ENCODE measurements around the gene SLC51B.
A peak's percentile ranks its signal among the peaks of the same experiment; 100 is the strongest.
"Not testable (repeated sequence)": the region's sequence is repeated elsewhere in the genome, so short reads cannot be mapped to it uniquely, and the experiment has no call there.

SLC51B gene

GRCh38 chr15:65042776-65043327 lies 2.3 kb upstream of the SLC51B start:
- no peak for DNase-seq

- DNase-seq = not testable (repeated sequence)
These were observed 969 bp upstream of the SLC51B start for GRCh38 chr15:65044218-65044617.

- DNase-seq = peak; percentile 17
These were observed 3.1 kb downstream of the SLC51B start for GRCh38 chr15:65048241-65048640.

GRCh38 chr15:65049418-65049840 lies 4.2 kb downstream of the SLC51B start:
- peak; percentile 98 for DNase-seq

GRCh38 chr15:65050270-65050669 lies 5.1 kb downstream of the SLC51B start:
- DNase-seq = no peak

- no peak for DNase-seq
These were observed 6.1 kb downstream of the SLC51B start for GRCh38 chr15:65051266-65051665.

- DNase-seq = no peak
These were observed 7.8 kb downstream of the SLC51B start for GRCh38 chr15:65052956-65053355.

- peak; percentile 62 for DNase-seq
These were observed 9.4 kb downstream of the SLC51B start for GRCh38 chr15:65054333-65055200.

GRCh38 chr15:65055201-65055870 lies 10.1 kb downstream of the SLC51B start:
- no peak for DNase-seq

- DNase-seq = no peak
These were observed 10.9 kb downstream of the SLC51B start for GRCh38 chr15:65056106-65056505.

- no peak for DNase-seq
These were observed 11.8 kb downstream of the SLC51B start for GRCh38 chr15:65056868-65057548.

- DNase-seq = no peak
These were observed 12.4 kb downstream of the SLC51B start for GRCh38 chr15:65057549-65057940.

GRCh38 chr15:65058394-65059368 lies 13.5 kb downstream of the SLC51B start:
- DNase-seq = no peak

GRCh38 chr15:65059369-65059750 lies 14.2 kb downstream of the SLC51B start:
- no peak for DNase-seq

GRCh38 chr15:65059931-65060596 lies 14.9 kb downstream of the SLC51B start:
- no peak for DNase-seq

- DNase-seq = no peak
These were observed 15.6 kb downstream of the SLC51B start for GRCh38 chr15:65060641-65061397.

GRCh38 chr15:65062061-65062460 lies 16.9 kb downstream of the SLC51B start:
- no peak for DNase-seq

GRCh38 chr15:65062726-65063125 lies 17.5 kb downstream of the SLC51B start:
- DNase-seq = no peak

GRCh38 chr15:65066001-65066634 lies 20.9 kb downstream of the SLC51B start:
- no peak for DNase-seq

GRCh38 chr15:65066635-65067316 lies 21.6 kb downstream of the SLC51B start:
- DNase-seq = no peak
